Measurements from ENCODE around the gene ZNF568. TPM values are rescaled to one million over a fixed set of nuclear protein-coding genes. Genes with fewer than 3 reads are reported as not detected.

Gene ZNF568
- total RNA-seq, 1 donor from 2014 or later: 5.9 TPM

DNA sequence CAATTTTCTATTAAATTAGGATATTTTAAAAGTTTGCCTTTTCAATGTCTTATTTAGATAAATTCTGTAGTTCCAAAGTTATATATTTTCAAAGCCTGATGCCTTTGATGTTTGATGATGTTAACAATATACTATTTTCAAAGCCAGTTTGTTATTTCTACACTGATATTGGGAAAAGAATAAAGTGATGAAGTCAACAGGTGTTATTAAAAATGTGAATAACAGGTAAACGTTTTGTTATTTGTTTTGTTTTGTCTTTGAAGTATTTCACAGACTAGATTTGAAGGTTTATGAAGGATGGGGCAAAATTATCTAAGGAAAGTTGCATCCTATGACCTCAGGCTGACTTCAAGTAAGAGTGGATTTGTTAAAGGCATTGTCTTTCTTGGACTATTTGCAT is 129.0 kb downstream of the ZNF568 start:
- H3K27me3 ChIP-seq (ENCODE audit: insufficient read depth, low read length): no peaks in the 10 kb centered on the region
- DNase-seq (ENCODE audit: low read depth) (no peak), FAIRE-seq (no peak)
- no peak overlapping the region for H3K27ac Mint-ChIP-seq (ENCODE audit: unreplicated experiment)
- H3K79me2 ChIP-seq (ENCODE audit: insufficient read depth, low read length): no peaks in the 10 kb centered on the region
- peaks cover 14% of the 10 kb centered on the region for H3K9me3 Mint-ChIP-seq (ENCODE audit: unreplicated experiment)
- TF ChIP-seq, protein P1, sequence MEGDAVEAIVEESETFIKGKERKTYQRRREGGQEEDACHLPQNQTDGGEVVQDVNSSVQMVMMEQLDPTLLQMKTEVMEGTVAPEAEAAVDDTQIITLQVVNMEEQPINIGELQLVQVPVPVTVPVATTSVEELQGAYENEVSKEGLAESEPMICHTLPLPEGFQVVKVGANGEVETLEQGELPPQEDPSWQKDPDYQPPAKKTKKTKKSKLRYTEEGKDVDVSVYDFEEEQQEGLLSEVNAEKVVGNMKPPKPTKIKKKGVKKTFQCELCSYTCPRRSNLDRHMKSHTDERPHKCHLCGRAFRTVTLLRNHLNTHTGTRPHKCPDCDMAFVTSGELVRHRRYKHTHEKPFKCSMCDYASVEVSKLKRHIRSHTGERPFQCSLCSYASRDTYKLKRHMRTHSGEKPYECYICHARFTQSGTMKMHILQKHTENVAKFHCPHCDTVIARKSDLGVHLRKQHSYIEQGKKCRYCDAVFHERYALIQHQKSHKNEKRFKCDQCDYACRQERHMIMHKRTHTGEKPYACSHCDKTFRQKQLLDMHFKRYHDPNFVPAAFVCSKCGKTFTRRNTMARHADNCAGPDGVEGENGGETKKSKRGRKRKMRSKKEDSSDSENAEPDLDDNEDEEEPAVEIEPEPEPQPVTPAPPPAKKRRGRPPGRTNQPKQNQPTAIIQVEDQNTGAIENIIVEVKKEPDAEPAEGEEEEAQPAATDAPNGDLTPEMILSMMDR (IDR thresholded peaks at IDR 0.05; ENCODE audit: insufficient read depth, low read depth, low read length): no peak
- no peak for TF ChIP-seq EZH2 (IDR thresholded peaks at IDR 0.05; ENCODE audit: insufficient read depth, low read length)
- no peaks in the 10 kb centered on the region for H4K20me1 ChIP-seq (ENCODE audit: insufficient read depth, low read length)
- H3K27ac ChIP-seq (ENCODE audit: low read depth, low read length): no peak overlapping the region
- no peaks in the 10 kb centered on the region for H3K9me3 ChIP-seq (ENCODE audit: insufficient read depth, low read depth, low read length)
- no peak overlapping the region for H3K4me2 ChIP-seq (ENCODE audit: low read length)
- no peaks in the 10 kb centered on the region for H3K36me3 Mint-ChIP-seq (ENCODE audit: low read depth, unreplicated experiment)
- no peaks in the 10 kb centered on the region for H3K27me3 Mint-ChIP-seq (ENCODE audit: low read depth, unreplicated experiment)
- no peaks in the 10 kb centered on the region for H3K36me3 ChIP-seq (ENCODE audit: insufficient read depth, low read length)
- H3K9ac ChIP-seq (ENCODE audit: low read length): no peak overlapping the region
- no peak overlapping the region for H3K4me3 Mint-ChIP-seq (ENCODE audit: unreplicated experiment)
- no peak overlapping the region for H2AFZ ChIP-seq (ENCODE audit: low read depth, low read length)
- no peak overlapping the region for H3K4me3 ChIP-seq (ENCODE audit: insufficient read depth, low read depth, low read length)
- H3K4me1 ChIP-seq (ENCODE audit: insufficient read depth, low read length): no peaks in the 10 kb centered on the region
- H3K4me1 Mint-ChIP-seq (ENCODE audit: low read depth, unreplicated experiment): no peaks in the 10 kb centered on the region

Other genes starting within 250 kb of the ZNF568 start
- gene ZNF461, start 249.5 kb upstream of the ZNF568 start, total RNA-seq: 9.3 and 10.2 TPM in 2 replicates
- gene ZNF567, start 228.7 kb upstream of the ZNF568 start, total RNA-seq: 5.4 and 7.1 TPM in 2 replicates
- gene ZNF850, start 143.5 kb upstream of the ZNF568 start, total RNA-seq: 6.2 and 6.6 TPM in 2 replicates
- 7.5 and 8.8 TPM in 2 replicates for gene ZNF790, start 77.9 kb upstream of the ZNF568 start, total RNA-seq
- gene ZNF345, start 65.5 kb upstream of the ZNF568 start, total RNA-seq: 3.6 and 4.8 TPM in 2 replicates
- gene ZNF829, start within 50 bp of the ZNF568 start, total RNA-seq: 1.9 and 2.7 TPM in 2 replicates
- 6.9 and 8.1 TPM in 2 replicates for gene ZNF420, start 162.1 kb downstream of the ZNF568 start, total RNA-seq

All from astrocyte (in vitro differentiated cells and primary cell).